Measurements from ENCODE around the gene PDE4D.

GRCh38 chr5:59615272-59615671, 278.3 kb downstream of the PDE4D start:
- TF ChIP-seq, protein P1, sequence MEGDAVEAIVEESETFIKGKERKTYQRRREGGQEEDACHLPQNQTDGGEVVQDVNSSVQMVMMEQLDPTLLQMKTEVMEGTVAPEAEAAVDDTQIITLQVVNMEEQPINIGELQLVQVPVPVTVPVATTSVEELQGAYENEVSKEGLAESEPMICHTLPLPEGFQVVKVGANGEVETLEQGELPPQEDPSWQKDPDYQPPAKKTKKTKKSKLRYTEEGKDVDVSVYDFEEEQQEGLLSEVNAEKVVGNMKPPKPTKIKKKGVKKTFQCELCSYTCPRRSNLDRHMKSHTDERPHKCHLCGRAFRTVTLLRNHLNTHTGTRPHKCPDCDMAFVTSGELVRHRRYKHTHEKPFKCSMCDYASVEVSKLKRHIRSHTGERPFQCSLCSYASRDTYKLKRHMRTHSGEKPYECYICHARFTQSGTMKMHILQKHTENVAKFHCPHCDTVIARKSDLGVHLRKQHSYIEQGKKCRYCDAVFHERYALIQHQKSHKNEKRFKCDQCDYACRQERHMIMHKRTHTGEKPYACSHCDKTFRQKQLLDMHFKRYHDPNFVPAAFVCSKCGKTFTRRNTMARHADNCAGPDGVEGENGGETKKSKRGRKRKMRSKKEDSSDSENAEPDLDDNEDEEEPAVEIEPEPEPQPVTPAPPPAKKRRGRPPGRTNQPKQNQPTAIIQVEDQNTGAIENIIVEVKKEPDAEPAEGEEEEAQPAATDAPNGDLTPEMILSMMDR (optimal IDR thresholded peaks at IDR 0.05 in 1 of 3, IDR thresholded peaks at IDR 0.05 in 1 of 3, conservative IDR thresholded peaks at IDR 0.05 in 1 of 3; ENCODE audit: extremely low read depth in 1 of 3, insufficient read depth in 2 of 3, low read length in 3 of 3) = no peak
- TF ChIP-seq EZH2 (IDR thresholded peaks at IDR 0.05; ENCODE audit: low read length) = no peak
